Vagina (tissue), 2 donors: ENCODE results near the gene ABCC1.

Experiments
- CTCF ChIP-seq, 3 experiments: fragments of 450-650 bp in 2 of 3; fragments of 200-600 bp in 1 of 3; sonication (generic) in 1 of 3; IDR thresholded peaks; one replicate each; pipeline ENCODE4 v1.5.1; 2017 to 2019; ENCODE audit warnings: antibody characterized with exemption in 3 of 3, mild to moderate bottlenecking in 2 of 3, moderate library complexity in 2 of 3
- POLR2A ChIP-seq, 2 donors: fragments of 450-650 bp; IDR thresholded peaks; one replicate each; pipeline ENCODE4 v1.6.1; 2017; ENCODE audit warnings: antibody characterized with exemption in 2 of 2, mild to moderate bottlenecking in 2 of 2, moderate library complexity in 2 of 2
- POLR2AphosphoS5 ChIP-seq, 2 donors: sonication (generic); formaldehyde crosslinking; IDR thresholded peaks; one replicate each; pipeline ENCODE4 v1.9.0; 2017; ENCODE audit warnings: antibody characterized with exemption in 2 of 2, mild to moderate bottlenecking in 2 of 2, low read depth in 1 of 2; ENCODE audit not compliant: insufficient read depth in 1 of 2

GRCh38 chr16:16000685-16001084 lies 51.3 kb downstream of the ABCC1 start:
- TF ChIP-seq CTCF (IDR thresholded peaks at IDR 0.05) = no peak
- no peak for TF ChIP-seq POLR2AphosphoS5 (IDR thresholded peaks at IDR 0.05; ENCODE audit: insufficient read depth in 1 of 2, low read depth in 1 of 2)
- no peak for TF ChIP-seq POLR2A (IDR thresholded peaks at IDR 0.05)
